T-helper 2 cell treated with Interferon-gamma antibody and Interleukin-4, amounts not matched to agents 5 μg/mL and 100 μg/mL, for 36 hours (primary cell): ENCODE data around the gene AHRR.
"Not testable (repeated sequence)": the region's sequence is repeated elsewhere in the genome, so short reads cannot be mapped to it uniquely, and the experiment has no call there.

Source experiments
- DNase-seq: peaks from one replicate; pipeline ENCODE4 v3.0.0; 2021; ENCODE audit warnings: low spot score
- H3K27ac Mint-ChIP-seq: one replicate; pipeline ENCODE4 v1.8.0; 2021; ENCODE audit warnings: mild to moderate bottlenecking, mixed read lengths
- H3K27me3 Mint-ChIP-seq: one replicate; pipeline ENCODE4 v1.8.0; 2021; ENCODE audit warnings: low read depth, mixed read lengths
- H3K36me3 Mint-ChIP-seq: one replicate; pipeline ENCODE4 v1.8.0; 2021; ENCODE audit warnings: low read depth, mixed read lengths
- H3K4me1 Mint-ChIP-seq: one replicate; pipeline ENCODE4 v1.8.0; 2021; ENCODE audit warnings: low read depth, mixed read lengths
- H3K4me3 Mint-ChIP-seq: one replicate; pipeline ENCODE4 v1.8.0; 2022; ENCODE audit warnings: mild to moderate bottlenecking, moderate library complexity, mixed read lengths
- H3K9me3 Mint-ChIP-seq: one replicate; pipeline ENCODE4 v1.8.0; 2021; ENCODE audit warnings: mixed read lengths

Gene AHRR

DNA sequence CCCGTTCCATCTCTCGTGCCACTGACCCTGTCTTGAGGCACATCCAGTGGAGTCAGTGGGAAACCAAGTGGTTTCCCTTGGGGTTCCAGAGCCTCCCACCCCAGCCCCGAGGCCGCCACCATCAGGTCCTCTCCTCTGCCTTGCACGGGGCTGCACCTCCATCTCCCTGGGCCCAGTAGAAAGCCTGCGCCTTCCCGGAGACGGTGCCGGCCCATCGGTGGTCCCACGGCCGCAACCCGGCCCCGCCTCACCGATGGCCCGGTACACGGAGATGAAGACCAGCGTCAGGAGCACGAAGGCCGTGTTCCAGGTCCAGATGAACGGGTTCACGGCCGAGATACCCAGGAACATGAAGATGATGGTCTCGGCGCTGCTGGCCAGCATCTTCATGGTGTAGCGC lies 161.5 kb downstream of the AHRR start:
- H3K36me3 Mint-ChIP-seq: no peaks in the 10 kb centered on the region
- no peak for DNase-seq
- H3K9me3 Mint-ChIP-seq: no peaks in the 10 kb centered on the region
- H3K27ac Mint-ChIP-seq: no peak overlapping the region
- H3K27me3 Mint-ChIP-seq: peaks cover 4% of the 10 kb centered on the region
- no peak overlapping the region for H3K4me3 Mint-ChIP-seq
- H3K4me1 Mint-ChIP-seq: no peaks in the 10 kb centered on the region

DNA sequence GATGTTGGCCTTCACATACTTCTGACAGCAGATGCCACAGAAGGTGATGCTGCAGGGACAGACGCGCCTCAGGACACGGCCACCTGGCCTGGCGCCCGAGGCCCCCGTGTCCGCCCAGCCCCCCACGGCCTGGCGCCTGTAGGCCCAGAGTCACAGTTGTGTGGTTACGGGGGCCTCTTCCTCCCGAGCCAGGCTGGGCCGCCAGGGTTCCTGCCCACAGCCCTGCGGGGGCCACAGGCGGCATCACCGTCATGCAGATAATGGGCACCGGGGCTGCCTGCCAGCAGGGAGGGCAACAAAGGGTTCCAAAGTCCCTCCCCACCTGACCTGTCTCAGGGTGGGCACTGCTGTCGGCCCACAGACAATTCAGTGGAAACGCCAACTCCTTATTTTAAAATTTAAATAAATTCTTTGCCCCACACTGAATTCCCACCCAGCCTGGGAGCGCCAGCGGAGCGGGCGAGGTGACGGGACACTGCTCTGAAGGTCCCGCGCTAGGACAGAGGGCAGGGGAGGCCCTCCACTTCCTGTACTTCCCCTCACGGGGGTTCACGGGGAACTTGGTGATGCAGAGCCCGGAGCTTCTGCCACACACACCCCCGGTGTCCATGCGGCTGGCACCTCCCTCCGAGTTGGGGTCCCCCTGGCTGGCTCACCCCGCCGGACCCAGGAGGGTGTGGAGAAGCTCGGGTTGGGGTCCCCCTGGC lies 162.1 kb downstream of the AHRR start:
- H3K36me3 Mint-ChIP-seq: no peaks in the 10 kb centered on the region
- H3K9me3 Mint-ChIP-seq: no peaks in the 10 kb centered on the region
- no peak overlapping the region for H3K4me3 Mint-ChIP-seq
- no peak overlapping the region for H3K27ac Mint-ChIP-seq
- no peak for DNase-seq
- H3K4me1 Mint-ChIP-seq: no peaks in the 10 kb centered on the region
- peaks cover 4% of the 10 kb centered on the region for H3K27me3 Mint-ChIP-seq

DNA sequence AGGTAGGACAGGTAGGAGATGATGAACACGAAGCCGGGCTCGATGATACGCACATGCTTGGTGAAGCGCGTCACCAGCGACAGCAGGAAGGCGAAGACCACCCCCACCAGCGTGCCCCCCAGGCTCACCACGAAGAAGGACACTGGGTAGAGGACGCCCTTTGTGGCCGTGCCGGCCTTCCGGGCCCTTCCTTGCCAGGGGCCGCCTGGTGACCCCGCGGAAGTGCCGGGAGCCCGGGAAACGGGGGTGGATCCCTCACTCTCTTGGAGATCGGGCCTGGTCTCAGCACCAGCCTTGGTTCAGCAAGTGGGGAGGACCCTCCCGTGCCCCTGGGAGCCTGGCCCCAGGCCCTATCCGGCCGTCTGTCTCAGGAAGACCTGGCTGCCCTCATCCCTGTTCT lies 163.0 kb downstream of the AHRR start:
- no peaks in the 10 kb centered on the region for H3K9me3 Mint-ChIP-seq
- H3K4me3 Mint-ChIP-seq: no peak overlapping the region
- H3K27me3 Mint-ChIP-seq: peaks cover 4% of the 10 kb centered on the region
- H3K36me3 Mint-ChIP-seq: no peaks in the 10 kb centered on the region
- DNase-seq: no peak
- H3K27ac Mint-ChIP-seq: no peak overlapping the region
- no peaks in the 10 kb centered on the region for H3K4me1 Mint-ChIP-seq

DNA sequence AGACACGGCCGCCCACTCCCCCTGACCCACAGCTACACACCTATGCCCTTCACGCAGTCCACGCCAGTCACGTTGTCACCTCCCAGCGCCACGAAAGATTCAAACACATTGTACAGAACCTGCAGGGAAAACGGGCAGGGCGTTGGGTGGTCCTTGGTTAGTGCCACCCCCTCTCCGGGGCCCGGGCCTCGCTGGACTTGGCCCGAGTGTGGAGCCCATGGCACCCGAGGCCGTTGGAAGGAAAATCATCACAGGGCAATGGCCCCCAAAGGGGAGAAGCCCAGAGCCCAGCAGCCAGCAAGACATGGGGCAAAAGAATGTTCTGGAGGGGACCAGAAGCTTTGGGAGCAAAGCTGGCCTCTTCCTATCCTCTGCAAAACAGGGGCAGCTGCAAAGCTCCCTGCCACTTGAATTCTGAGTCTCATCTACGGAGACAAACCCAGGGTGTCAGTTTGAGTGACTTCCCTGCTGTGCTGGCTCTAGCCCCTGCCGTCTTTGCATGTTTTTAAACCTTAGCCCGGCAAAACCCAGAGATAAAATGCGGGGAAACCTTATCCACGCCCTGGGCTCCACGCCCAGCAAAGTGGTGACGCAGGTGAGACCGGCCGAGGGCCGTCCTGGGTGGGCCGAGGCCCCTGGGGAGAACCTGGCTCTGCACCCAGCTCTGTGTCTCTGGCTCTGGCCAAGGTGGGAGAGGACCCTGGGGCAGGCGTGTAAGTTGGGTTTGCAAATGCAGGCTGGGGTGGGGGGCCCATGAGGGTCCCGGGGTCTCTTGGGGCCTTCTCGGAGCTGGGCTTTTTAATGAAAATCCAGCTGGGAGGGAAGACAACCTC lies 163.8 kb downstream of the AHRR start:
- Mint-ChIP-seq H3K27ac (no peak overlapping the region), H3K4me3 (no peak overlapping the region), H3K27me3 (peaks cover 4% of the 10 kb centered on the region), H3K4me1 (no peaks in the 10 kb centered on the region), H3K36me3 (no peaks in the 10 kb centered on the region), H3K9me3 (no peaks in the 10 kb centered on the region)
- no peak for DNase-seq

DNA sequence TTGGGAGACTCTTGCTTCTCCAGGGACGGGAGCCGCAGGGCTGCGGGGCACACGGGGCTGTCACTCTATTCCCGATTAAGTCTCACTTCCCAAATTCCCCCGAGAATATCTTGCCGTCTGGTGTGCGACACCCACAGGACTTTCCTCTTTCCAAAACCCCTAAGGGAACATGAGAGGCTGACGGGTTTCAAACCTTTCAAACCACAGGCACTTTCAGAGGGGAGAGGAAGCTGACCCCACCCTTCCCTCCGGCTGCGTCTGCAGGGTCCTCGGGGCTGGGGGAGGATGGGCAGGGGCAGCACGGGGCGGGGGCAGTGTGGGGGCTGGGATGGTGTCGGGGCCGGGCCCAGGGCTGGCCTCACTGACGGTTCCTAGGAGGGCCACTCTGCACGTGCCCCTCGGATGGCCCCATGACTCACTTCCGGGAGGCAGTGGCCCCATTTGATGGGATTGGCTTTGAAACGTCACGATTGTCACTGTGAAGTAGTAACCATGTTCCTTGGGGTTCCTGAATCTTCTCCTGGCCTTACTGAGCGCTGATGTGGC lies 164.5 kb downstream of the AHRR start:
- DNase-seq: no peak
- Mint-ChIP-seq H3K36me3 (no peaks in the 10 kb centered on the region), H3K4me1 (no peaks in the 10 kb centered on the region), H3K27ac (no peak overlapping the region), H3K27me3 (peaks cover 4% of the 10 kb centered on the region), H3K9me3 (no peaks in the 10 kb centered on the region), H3K4me3 (no peak overlapping the region)

DNA sequence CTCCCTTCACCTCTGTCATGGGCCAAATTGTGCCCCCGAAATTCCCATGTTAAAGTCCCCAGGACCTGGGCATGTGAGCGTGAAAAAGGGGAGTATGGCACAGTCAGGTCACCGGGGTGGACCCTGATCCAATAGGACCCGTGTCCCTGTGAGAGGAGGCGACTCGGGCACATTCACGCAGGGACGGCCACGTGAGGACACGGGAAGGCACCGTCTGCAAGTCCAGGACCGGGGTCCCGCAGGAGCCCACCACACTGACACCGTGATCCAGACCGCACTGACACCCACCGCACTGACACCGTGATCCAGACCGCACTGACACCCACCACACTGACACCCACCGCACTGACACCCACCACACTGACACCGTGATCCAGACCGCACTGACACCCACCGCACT lies 165.1 kb downstream of the AHRR start:
- H3K36me3 Mint-ChIP-seq, H3K4me3 Mint-ChIP-seq, DNase-seq, H3K27ac Mint-ChIP-seq, H3K9me3 Mint-ChIP-seq, H3K27me3 Mint-ChIP-seq, H3K4me1 Mint-ChIP-seq: not testable (repeated sequence)
